Bronchial epithelial cell (primary cell): ENCODE data around the gene CRADD. TPM values are rescaled to one million over a fixed set of nuclear protein-coding genes. Genes with fewer than 3 reads are reported as not detected.
A peak's percentile ranks its signal among the peaks of the same experiment; 100 is the strongest.

ENCODE experiments used
- DNase-seq: peaks from one replicate; pipeline ENCODE4 v3.0.0-alpha.2; 2010; ENCODE audit warnings: low read depth
- FAIRE-seq: peaks from 2 replicates; lab custom pipeline; 2011; peaks lifted over from hg19 to GRCh38; lab: Jason Lieb, UNC
- H3K27me3 ChIP-seq: 2 replicates; pipeline ENCODE4 v1.5.1; 2011; ENCODE audit warnings: low read length; ENCODE audit not compliant: control insufficient read depth, insufficient read depth
- H3K36me3 ChIP-seq: 2 replicates; pipeline ENCODE4 v1.5.1; 2011; ENCODE audit warnings: low read length; ENCODE audit not compliant: control insufficient read depth, insufficient read depth
- H3K4me3 ChIP-seq: 2 replicates; pipeline ENCODE4 v1.5.1; 2011; ENCODE audit warnings: mild to moderate bottlenecking, low read depth, low read length, control low read depth
- total RNA-seq: library from RNA; depleted of rRNA; stranded (reverse); fragments of >200 nt; gene quantifications from 2 replicates; pipeline ENCODE4 v1.2.1, GENCODE V29; 2014
- TF ChIP-seq, protein P1 (sequence below): IDR thresholded peaks from 2 replicates; pipeline ENCODE4 v1.5.1; 2011; ENCODE audit warnings: mild to moderate bottlenecking, moderate library complexity, low read length, control low read depth, inconsistent platforms; ENCODE audit not compliant: insufficient read depth, severe bottlenecking

CRADD gene
- total RNA-seq, 1 donor from 2014 or later: 11.8 TPM

DNA sequence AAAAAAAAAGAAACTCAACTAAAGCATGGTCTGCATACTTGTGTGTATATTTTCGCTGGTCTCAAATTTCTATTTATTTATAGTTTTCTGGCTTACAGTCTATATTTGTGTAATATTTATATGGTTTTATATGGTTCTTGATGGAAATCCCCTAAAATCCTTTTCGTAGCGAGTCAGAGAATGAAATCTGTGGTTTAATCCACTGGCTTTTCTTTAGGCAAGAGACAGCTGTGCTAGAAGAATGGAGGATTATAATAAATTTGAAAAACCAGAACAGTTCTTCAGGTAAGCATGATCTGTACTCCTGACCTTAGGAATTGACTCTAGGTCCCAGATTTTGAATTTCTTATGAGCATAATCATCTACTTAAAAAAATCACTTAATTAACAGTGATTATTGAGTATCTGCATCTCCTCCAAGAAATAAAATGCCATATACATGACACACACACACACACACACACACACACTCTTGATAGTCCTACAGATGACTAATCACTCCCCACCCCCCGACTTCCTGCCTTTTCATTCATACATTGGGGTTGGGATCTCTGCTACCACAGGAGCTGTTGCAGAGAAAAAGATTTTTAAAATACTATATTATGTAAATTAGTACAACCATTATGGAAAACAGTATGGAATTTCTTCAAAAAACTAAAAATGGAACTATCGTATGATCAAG, 113.4 kb downstream of the CRADD start:
- DNase-seq: peak; percentile 81
- Histone ChIP-seq H3K4me3 (no peak overlapping the region), H3K36me3 (no peaks in the 10 kb centered on the region), H3K27me3 (no peaks in the 10 kb centered on the region)
- FAIRE-seq: no peak
- TF ChIP-seq, protein P1, sequence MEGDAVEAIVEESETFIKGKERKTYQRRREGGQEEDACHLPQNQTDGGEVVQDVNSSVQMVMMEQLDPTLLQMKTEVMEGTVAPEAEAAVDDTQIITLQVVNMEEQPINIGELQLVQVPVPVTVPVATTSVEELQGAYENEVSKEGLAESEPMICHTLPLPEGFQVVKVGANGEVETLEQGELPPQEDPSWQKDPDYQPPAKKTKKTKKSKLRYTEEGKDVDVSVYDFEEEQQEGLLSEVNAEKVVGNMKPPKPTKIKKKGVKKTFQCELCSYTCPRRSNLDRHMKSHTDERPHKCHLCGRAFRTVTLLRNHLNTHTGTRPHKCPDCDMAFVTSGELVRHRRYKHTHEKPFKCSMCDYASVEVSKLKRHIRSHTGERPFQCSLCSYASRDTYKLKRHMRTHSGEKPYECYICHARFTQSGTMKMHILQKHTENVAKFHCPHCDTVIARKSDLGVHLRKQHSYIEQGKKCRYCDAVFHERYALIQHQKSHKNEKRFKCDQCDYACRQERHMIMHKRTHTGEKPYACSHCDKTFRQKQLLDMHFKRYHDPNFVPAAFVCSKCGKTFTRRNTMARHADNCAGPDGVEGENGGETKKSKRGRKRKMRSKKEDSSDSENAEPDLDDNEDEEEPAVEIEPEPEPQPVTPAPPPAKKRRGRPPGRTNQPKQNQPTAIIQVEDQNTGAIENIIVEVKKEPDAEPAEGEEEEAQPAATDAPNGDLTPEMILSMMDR: no peak

DNA sequence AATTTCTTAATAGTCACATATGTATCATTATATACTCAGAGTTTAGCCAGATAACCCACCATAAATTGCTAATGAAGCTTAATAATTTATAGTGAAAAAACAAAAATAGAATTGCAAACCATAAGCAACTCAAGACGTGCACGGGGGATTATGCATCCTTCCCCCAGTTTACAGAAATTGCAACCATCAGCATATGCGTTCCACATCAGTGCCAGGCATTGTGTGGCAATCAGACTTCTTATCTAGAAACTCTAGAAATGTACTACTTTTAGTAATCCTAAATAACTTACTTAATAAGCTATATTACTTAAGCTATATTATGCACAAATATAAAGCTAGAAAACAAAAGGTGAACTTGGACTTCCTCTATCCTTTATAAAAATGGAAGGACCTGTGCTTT, 115.8 kb downstream of the CRADD start:
- DNase-seq: no peak
- TF ChIP-seq, protein P1: no peak
- H3K36me3 ChIP-seq: no peaks in the 10 kb centered on the region
- FAIRE-seq: no peak
- no peaks in the 10 kb centered on the region for H3K27me3 ChIP-seq
- H3K4me3 ChIP-seq: no peak overlapping the region

DNA sequence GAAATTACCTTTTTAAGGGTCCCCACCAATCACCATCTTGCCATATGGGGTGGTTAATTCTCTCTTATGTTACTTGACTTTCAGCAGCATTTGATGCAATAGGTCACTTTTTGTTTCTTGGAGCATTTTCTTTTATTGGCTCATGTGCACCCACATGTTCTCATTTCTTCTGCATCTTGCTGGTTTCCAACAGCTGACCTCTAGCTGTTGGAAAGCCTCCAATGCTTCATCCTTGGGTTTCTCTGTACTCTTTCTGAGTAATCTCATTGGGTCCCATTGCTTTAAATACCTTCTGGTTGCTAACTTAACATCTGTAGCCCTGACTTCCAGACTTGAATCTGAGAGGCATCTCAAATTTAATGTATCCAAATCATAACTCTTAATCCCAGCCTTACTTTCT, 116.8 kb downstream of the CRADD start:
- Histone ChIP-seq H3K27me3 (no peaks in the 10 kb centered on the region), H3K36me3 (no peaks in the 10 kb centered on the region), H3K4me3 (no peak overlapping the region)
- FAIRE-seq (no peak), DNase-seq (no peak)
- TF ChIP-seq, protein P1: no peak

DNA sequence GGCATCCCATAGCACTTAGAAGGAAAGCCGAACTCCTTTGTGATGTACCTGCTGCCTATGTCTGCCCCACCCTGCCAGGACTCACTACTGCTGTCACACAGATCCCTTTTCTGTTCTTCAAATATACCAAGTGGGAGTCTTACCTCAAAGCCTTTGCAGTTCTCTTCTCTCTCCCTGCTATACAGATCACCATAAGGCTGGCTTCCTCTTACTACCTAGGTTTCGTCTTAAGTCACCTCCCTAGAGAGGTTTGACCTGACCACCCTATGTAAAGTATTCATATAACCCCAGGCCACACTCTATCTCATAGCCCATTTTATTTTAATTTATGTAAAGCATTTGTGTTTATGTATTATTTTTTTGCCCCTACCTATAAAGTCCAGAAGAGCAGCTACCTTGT, 117.6 kb downstream of the CRADD start:
- Histone ChIP-seq H3K27me3 (no peaks in the 10 kb centered on the region), H3K36me3 (no peaks in the 10 kb centered on the region), H3K4me3 (no peak overlapping the region)
- TF ChIP-seq, protein P1: no peak
- DNase-seq (no peak), FAIRE-seq (no peak)

DNA sequence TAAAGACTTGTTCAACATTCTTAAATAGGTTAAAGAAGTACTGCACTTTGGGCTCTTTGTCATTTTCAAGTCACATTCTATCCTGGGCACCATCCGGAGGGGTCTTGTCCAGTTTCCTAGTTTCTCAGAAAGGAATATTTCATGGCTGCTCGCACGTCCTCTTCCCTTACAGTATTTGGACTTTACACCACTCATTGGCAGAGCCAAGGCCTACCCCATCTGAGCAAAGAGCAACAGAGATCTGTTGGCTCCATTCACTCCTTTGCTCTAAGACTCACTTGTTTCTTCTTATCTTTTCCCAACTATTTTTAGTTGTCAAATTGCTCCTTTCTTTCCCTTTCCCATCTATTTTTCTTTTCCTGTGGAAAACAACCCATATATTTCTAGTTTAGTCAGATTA, 118.2 kb downstream of the CRADD start:
- H3K4me3 ChIP-seq: no peak overlapping the region
- FAIRE-seq (no peak), DNase-seq (no peak)
- no peaks in the 10 kb centered on the region for H3K27me3 ChIP-seq
- H3K36me3 ChIP-seq: no peaks in the 10 kb centered on the region
- TF ChIP-seq, protein P1: no peak

DNA sequence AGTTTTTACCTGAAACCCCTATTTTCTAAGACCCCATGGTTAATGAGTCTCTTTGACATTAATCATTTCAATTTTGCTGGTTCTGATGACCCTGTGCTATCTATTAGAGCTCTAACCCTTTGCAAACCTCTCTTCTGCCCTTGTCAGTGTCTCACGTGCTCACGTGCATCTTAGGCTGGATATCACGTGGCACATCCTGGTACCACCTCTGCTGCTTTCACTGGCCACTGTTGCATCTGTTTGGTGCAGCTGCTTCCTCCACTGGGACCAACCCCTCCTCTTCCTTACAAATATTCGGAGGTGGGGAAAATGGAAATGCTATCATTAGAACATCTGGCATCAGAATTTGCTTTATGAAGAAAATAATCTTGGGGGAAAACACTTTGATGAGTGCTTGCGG, 119.6 kb downstream of the CRADD start:
- TF ChIP-seq, protein P1: no peak
- FAIRE-seq: no peak

More for the DNA sequence above, 119.6 kb downstream of the CRADD start:
- no peak for DNase-seq
- Histone ChIP-seq H3K27me3 (no peaks in the 10 kb centered on the region), H3K4me3 (no peak overlapping the region), H3K36me3 (no peaks in the 10 kb centered on the region)
